Raji (cell line): ENCODE data around the gene POU3F1.

Source experiments
- POLR2A ChIP-seq: IDR thresholded peaks from 2 replicates; pipeline ENCODE4 v1.6.1; 2011; ENCODE audit warnings: low read depth, low read length, control low read depth; ENCODE audit not compliant: insufficient read depth

Gene POU3F1

GRCh38 chr1:38009088-38009840 is 37.3 kb downstream of the POU3F1 start:
- TF ChIP-seq POLR2A = no peak

- no peak for TF ChIP-seq POLR2A
These were observed 40.4 kb downstream of the POU3F1 start for GRCh38 chr1:38006008-38006828.

GRCh38 chr1:38005195-38006007 is 41.2 kb downstream of the POU3F1 start, which contains the start of gene FHL3:
FHL3 (minus strand) TSS chr1:38005514; CDS start chr1:37999412, 6,102 bp downstream.
- TF ChIP-seq POLR2A = no peak

- TF ChIP-seq POLR2A = no peak
These were observed 42.1 kb downstream of the POU3F1 start for GRCh38 chr1:38004284-38005108.

GRCh38 chr1:38003261-38004250 is 43.0 kb downstream of the POU3F1 start:
- TF ChIP-seq POLR2A = no peak

GRCh38 chr1:38000529-38001455 is 45.8 kb downstream of the POU3F1 start:
- no peak for TF ChIP-seq POLR2A

GRCh38 chr1:38000233-38000528 is 46.4 kb downstream of the POU3F1 start:
- TF ChIP-seq POLR2A = no peak

- TF ChIP-seq POLR2A = no peak
These were observed 47.0 kb downstream of the POU3F1 start for GRCh38 chr1:37999430-38000232.

- TF ChIP-seq POLR2A = no peak
These were observed 47.6 kb downstream of the POU3F1 start for GRCh38 chr1:37998913-37999429.

- TF ChIP-seq POLR2A = no peak
These were observed 48.3 kb downstream of the POU3F1 start for GRCh38 chr1:37998089-37998808.
